HepG2 (cell line): ENCODE measurements around the gene TMEM229B. TPM values are rescaled to one million over a fixed set of nuclear protein-coding genes. Genes with fewer than 3 reads are reported as not detected.

ENCODE experiments used
- BCL3 ChIP-seq: sonication (generic); formaldehyde crosslinking; IDR thresholded peaks from 2 replicates; pipeline ENCODE4 v1.5.1; 2020; ENCODE audit warnings: mild to moderate bottlenecking, missing genetic modification reagents, moderate library complexity
- CREB3 ChIP-seq: sonication (generic); formaldehyde crosslinking; IDR thresholded peaks from 2 replicates; pipeline ENCODE4 v1.5.0; 2020; ENCODE audit warnings: missing genetic modification reagents
- DR1 ChIP-seq: sonication (generic); formaldehyde crosslinking; IDR thresholded peaks from 2 replicates; pipeline ENCODE4 v1.8.0; 2021; ENCODE audit warnings: mild to moderate bottlenecking, missing genetic modification reagents, inconsistent platforms
- HMGA1 ChIP-seq: sonication (generic); formaldehyde crosslinking; conservative IDR thresholded peaks from 2 replicates; pipeline ENCODE4 v1.4.0; 2020; ENCODE audit warnings: missing genetic modification reagents
- IKZF5 ChIP-seq: IDR thresholded peaks from 2 replicates; pipeline ENCODE4 v1.6.1; 2018; ENCODE audit warnings: missing genetic modification reagents, mild to moderate bottlenecking, missing compliant biosample characterization
- KAT2B ChIP-seq: fragments of 150-350 bp; IDR thresholded peaks from 2 replicates; pipeline ENCODE4 v1.6.1; 2014; ENCODE audit warnings: low read depth, low read length, borderline replicate concordance
- LCORL ChIP-seq, 2 experiments: fragments of 450-650 bp in 1 of 2; sonication (generic) in 1 of 2; formaldehyde crosslinking in 1 of 2; IDR thresholded peaks; 2 replicates each; pipeline versions ENCODE4 v1.5.0 to v1.6.1; 2017 to 2020; ENCODE audit warnings: antibody characterized with exemption in 1 of 2, missing genetic modification reagents in 1 of 2
- MIER2 ChIP-seq: IDR thresholded peaks from 2 replicates; pipeline ENCODE4 v1.6.1; 2016; ENCODE audit warnings: missing biosample characterization, missing genetic modification reagents
- MZF1 ChIP-seq: sonication (generic); formaldehyde crosslinking; IDR thresholded peaks from 2 replicates; pipeline ENCODE4 v1.8.1; 2023; ENCODE audit warnings: mild to moderate bottlenecking, missing genetic modification reagents, borderline replicate concordance
- REST ChIP-seq, 2 experiments: IDR thresholded peaks; 2 replicates each; pipeline ENCODE4 v1.6.1; 2011 to 2012; ENCODE audit warnings: low read length in 2 of 2, borderline replicate concordance in 1 of 2, low read depth in 1 of 2, mild to moderate bottlenecking in 1 of 2, moderate library complexity in 1 of 2
- SMAD1 ChIP-seq: sonication (generic); formaldehyde crosslinking; IDR thresholded peaks from 2 replicates; pipeline ENCODE4 v1.4.0; 2020; ENCODE audit warnings: missing genetic modification reagents, low read depth, mild to moderate bottlenecking, borderline replicate concordance
- SP2 ChIP-seq: sonication (generic); formaldehyde crosslinking; IDR thresholded peaks from 2 replicates; pipeline ENCODE4 v1.5.1; 2020; ENCODE audit warnings: mild to moderate bottlenecking, missing genetic modification reagents
- ZBTB25 ChIP-seq: IDR thresholded peaks from 2 replicates; pipeline ENCODE4 v1.6.1; 2018; ENCODE audit warnings: missing genetic modification reagents
- ZNF274 ChIP-seq: sonication (generic); formaldehyde crosslinking; IDR thresholded peaks from 2 replicates; pipeline ENCODE4 v1.5.1; 2020; ENCODE audit warnings: mild to moderate bottlenecking, missing genetic modification reagents
- ZNF280B ChIP-seq: sonication (generic); formaldehyde crosslinking; IDR thresholded peaks from 2 replicates; pipeline ENCODE4 v1.5.0; 2020; ENCODE audit warnings: missing genetic modification reagents, mild to moderate bottlenecking, borderline replicate concordance
- ZNF33B ChIP-seq: sonication (generic); formaldehyde crosslinking; IDR thresholded peaks from 2 replicates; pipeline ENCODE4 v1.5.1; 2020; ENCODE audit warnings: mild to moderate bottlenecking, missing genetic modification reagents
- ZNF776 ChIP-seq: sonication (generic); formaldehyde crosslinking; IDR thresholded peaks from 2 replicates; pipeline ENCODE4 v1.4.0; 2020; ENCODE audit warnings: mild to moderate bottlenecking, missing genetic modification reagents
- polyA plus RNA-seq, 8 experiments: library from polyadenylated mRNA; depleted of rRNA in 3 of 8; stranded (reverse) in 7 of 8; unstranded in 1 of 8; fragments of >200 nt; fragmentation: Illumina TruSeq in 4 of 8; extraction: Trizol in 4 of 8; gene quantifications; 2 replicates each; pipeline versions ENCODE4 v1.2.1 to v1.2.3, GENCODE V29; 2011 to 2016; ENCODE audit warnings: low read depth in 4 of 8, missing spikeins in 1 of 8, mixed read lengths in 1 of 8; ENCODE audit not compliant: insufficient read depth in 1 of 8
- total RNA-seq, 5 experiments: library from RNA; depleted of rRNA; stranded (reverse); fragments of >200 nt; fragmentation: Illumina TruSeq; extraction: Trizol; gene quantifications; 2 replicates each; pipeline ENCODE4 v1.2.3, GENCODE V29; 2016; ENCODE audit warnings: low read depth in 1 of 5

Gene TMEM229B
- total and polyA plus RNA-seq, 2 of the 13 experiments (the other 11 are each of a cell fraction or from before 2014, with no cell fraction given), result 0.69 to 1.1 TPM

GRCh38 chr14:67532998-67533753 is 44.7 kb upstream of the TMEM229B start, which contains the start of gene PLEKHH1 (continued):
- TF ChIP-seq REST (IDR thresholded peaks at IDR 0.05; ENCODE audit: borderline replicate concordance in 1 of 2, low read depth in 1 of 2, low read length in 2 of 2) (no peak), ZBTB25 (CRISPR knock-in tag) (peak; percentile 20; the same call in 1 of the 2 replicates), ZNF280B (CRISPR knock-in tag) (peak; percentile 64; the same call in 1 of the 2 replicates), ZNF776 (CRISPR knock-in tag) (0 out of 2 replicates have a peak, but pooled peaks have one; percentile 55), CREB3 (CRISPR knock-in tag) (0 out of 2 replicates have a peak, but pooled peaks have one; percentile 27), IKZF5 (CRISPR knock-in tag) (peak; percentile 25; the same call in 1 of the 2 replicates), HMGA1 (no peak), MZF1 (CRISPR knock-in tag) (no peak), ZNF274 (peak; percentile 8; the same call in 1 of the 2 replicates), ZNF33B (CRISPR knock-in tag) (0 out of 2 replicates have a peak, but pooled peaks have one; percentile 62), LCORL (IDR thresholded peaks at IDR 0.05) (no peak), LCORL (CRISPR knock-in tag; IDR thresholded peaks at IDR 0.05) (no peak), MIER2 (CRISPR knock-in tag) (no peak), DR1 (peak; percentile 31; the same call in 1 of the 2 replicates), KAT2B (no peak), SP2 (CRISPR knock-in tag) (0 out of 2 replicates have a peak, but pooled peaks have one; percentile 15), SMAD1 (CRISPR knock-in tag) (0 out of 2 replicates have a peak, but pooled peaks have one; percentile 44), BCL3 (peak; percentile 73)
